Tongue (tissue), 2 donors: ENCODE results near the gene CBFA2T3. TPM values are rescaled to one million over a fixed set of nuclear protein-coding genes. Genes with fewer than 3 reads are reported as not detected.
"Not testable (repeated sequence)": the region's sequence is repeated elsewhere in the genome, so short reads cannot be mapped to it uniquely, and the experiment has no call there.

Source experiments
- DNase-seq: peaks from one replicate; pipeline ENCODE4 v3.0.0-alpha.2; 2015
- total RNA-seq: library from RNA; depleted of rRNA; stranded (reverse); fragments of >200 nt; gene quantifications from one replicate; pipeline ENCODE4 v1.2.3, GENCODE V29; 2014

The CBFA2T3 gene
- total RNA-seq, 1 donor from 2014 or later: 3.6 TPM

DNA sequence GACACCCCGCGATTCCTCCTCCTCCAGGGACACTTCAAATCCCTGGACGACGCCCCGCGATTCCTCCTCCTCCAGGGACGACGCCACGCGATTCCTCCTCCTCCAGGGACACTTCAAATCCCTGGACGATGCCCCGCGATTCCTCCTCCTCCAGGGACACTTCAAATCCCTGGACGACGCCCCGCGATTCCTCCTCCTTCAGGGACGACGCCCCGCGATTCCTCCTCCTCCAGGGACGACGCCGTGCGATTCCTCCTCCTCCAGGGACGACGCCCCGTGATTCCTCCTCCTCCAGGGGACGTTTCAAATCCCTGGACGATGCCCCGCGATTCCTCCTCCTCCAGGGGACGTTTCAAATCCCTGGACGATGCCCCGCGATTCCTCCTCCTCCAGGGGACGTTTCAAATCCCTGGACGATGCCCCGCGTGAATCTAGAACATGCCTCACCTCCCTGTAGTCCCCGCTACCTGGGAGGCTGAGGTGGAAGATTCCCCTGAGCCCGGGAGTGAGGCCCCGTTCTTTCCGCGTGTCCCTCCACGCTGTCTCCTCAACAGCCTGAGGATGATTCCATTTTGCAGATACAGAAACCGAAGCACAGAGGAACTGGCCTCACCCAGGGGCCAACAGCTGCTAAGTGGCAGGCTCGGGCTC lies 87.2 kb downstream of the CBFA2T3 start:
- DNase-seq: not testable (repeated sequence)

DNA sequence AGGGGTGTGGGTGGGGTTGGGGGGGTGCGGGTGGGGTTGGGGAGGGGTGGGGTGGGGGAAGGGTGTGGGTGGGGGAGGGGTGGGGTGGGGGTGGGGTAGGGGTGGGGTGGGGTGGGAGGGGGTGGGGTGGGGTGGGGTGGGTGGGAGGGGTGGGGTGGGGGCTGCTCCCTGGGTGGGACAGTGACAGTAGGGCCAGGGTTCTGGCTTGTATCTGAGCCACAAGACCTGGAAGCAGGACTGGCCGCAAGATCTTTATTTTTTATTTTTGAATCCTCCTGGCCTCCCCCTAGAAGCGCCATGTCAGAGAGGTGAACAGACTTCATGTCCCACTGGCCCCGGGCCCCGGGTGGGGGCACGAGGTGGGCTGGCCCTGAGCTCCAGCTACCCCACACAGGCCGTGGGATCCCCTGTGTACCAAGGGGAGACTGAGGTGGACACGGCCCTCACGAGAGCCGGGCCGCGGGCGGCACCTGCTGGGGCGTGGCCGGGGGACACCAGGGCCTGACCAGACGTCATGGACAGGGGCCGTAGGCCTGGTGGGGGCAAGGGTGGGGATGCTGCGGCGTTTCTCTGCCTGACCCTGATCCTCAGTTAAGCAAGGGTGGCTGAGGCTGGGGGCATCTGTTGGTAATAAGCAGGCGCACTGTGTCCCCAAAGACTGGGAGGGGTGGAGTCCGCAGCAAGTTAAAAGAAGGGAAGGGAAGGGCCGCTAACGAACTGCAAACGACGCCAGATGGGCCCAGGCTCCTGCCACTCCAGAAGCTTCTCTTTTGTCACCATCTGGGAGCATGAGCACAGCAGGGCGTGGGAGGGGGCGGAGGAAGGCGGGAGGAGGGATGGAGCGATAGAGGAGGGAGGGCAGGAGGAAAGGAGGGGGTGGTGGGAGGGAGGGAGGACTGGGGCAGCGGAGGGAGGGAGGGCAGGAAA lies 88.3 kb downstream of the CBFA2T3 start:
- peak; percentile 70 for DNase-seq

DNA sequence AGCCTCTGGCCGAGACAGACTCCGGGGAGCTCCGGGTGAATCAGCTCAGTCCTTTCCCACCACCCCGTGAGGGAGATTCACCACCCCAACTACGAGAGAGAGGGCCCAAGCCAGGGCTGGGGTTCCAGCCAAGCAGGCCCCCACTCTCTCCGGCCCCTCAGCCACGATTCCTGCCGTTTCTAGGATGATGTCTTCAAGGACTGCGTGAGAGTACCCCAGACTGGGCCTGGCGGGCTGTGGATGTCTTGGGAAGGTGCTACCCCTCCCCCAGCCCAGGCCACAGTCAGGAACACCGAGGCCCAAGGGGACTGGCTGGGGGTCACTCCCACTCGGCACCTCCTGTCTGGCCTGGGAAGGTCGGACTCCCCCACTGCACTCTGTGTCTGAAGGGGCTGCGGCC lies 89.0 kb downstream of the CBFA2T3 start:
- DNase-seq: no peak

DNA sequence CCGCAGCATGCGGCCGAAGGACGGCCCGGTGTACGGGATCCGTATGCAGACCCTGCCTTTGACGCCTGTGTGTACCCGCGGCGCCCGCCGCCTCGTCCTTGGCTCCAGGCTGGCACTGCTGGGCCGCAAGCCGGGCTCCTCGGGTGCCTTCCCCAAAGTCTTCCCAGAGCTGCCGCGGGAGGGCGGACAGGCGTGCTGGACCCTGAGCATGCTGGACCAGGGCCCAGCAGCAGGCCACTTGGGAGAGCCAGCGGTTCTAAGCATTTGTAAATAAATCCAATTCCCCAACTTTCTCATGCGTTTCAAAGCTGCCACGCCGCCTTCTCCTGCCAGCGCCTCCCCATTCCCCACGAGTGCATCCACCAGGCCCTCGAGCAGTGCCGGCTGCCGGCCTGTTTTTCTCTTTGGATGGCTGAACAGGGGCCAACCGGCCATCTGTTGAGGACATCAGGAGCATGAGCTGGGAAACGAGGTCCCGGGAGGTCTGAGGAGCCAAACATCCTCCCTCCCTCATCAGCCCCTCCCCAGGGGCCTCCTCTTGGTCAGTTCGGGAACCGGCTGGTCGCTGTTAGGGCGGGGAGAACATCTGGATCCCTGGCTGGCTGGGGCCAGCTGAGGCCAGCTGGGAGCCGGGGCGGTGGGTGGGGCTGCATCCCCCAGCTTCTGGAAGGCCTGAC lies 90.0 kb downstream of the CBFA2T3 start:
- DNase-seq: peak; percentile 94

DNA sequence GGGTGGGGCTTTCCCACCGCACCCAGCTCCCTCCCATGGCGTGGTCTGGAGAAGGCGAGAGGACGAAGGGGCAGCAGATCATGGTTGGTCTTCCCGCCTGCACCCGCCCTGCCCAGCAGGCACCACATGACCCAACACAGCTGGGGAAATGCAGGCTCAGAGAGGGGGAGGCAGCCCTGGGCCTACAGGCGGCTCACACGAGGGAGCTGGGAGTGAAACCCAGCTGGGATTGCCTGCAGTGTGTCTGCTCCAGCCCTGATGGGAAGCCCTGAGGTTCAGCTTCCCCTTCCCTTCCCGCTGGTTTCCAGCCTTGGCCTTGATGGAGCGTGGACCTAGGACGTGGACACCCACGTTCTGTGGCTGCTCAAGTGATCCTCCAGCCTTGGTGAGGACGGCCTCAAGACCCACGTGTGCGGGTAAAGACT lies 90.6 kb downstream of the CBFA2T3 start:
- DNase-seq: peak; percentile 62

DNA sequence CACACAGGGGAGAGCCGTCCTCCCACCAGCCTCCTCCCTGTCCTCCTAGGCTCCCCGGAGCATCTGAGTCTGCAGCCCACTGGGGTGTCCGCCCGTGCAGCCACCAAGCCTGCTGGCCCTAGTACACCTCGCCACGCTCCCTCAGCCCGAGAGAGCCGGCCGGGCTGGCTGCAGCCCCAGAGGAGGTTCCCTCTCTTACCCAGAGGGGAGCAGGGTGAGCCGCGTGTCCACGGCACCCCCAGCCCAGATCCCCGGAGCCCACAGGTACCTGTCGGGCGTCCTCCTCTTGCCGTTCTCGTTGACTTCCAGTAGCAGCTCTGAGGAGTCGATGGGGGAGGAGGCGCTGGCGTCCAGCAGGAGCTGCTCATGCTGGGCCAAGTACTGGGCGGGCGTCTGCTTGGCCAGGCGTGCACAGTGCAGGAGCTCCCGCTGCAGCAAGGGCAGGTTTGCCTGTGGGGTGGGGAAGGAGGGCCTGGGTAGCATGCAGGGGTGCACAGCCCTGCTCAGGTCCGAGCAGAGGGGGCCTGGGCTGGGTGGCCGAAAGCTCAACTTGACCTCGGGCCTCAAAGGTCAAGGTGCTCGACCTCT lies 91.2 kb downstream of the CBFA2T3 start:
- no peak for DNase-seq

DNA sequence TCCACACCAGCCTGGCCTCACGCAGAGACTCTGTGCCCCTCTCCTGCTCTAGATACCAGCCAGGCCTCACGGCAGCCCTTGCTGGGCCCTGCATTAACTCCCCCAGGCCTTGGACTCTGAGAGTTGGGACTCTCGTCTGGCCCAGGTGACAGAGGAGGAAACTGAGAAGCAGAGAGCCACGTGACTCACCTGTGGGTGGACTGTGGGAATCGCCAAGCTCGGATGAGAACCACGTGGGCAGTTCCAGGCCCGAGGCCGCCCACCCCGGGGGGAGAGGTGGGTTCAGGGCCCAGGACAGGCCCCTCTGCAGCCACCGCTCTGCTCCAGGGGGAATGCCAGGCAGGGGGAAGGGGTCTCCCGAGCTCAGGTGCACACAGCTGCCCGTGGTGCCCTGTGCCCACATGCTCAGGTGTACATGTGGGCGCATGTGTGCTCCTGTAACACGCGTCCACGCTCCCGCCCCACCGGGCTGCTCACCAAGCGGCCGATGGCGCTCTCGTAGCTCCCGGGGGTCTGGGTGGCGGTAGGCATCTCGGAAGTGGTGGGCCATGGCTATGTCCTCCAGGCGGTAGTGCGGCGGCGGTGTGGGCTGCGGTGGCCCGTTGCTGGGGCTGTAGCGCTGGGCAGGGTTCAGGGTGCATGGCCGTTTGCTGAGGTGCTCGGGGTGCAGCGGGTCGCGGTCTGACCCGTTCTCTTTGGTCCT lies 92.3 kb downstream of the CBFA2T3 start:
- DNase-seq: no peak

DNA sequence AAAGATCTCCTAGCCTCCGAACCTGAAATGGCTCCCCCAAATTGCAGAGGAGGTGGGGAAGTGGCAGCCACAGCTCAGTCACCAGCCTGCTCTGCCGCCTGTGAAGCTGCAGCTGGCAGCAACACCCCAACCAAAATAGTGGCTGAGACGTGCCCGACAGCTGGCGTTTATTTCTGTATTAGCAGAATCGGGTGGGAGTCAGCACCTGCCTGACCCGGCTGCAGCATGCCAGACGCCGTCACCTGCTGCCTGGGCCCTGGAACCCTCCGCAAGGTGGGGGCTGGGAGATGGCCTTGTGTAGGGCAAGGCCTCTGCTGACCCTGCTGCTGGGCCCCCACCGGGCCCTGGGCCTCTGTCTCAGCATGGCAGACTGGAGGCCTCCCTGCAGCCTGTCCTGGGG lies 93.1 kb downstream of the CBFA2T3 start:
- peak; percentile 85 for DNase-seq

DNA sequence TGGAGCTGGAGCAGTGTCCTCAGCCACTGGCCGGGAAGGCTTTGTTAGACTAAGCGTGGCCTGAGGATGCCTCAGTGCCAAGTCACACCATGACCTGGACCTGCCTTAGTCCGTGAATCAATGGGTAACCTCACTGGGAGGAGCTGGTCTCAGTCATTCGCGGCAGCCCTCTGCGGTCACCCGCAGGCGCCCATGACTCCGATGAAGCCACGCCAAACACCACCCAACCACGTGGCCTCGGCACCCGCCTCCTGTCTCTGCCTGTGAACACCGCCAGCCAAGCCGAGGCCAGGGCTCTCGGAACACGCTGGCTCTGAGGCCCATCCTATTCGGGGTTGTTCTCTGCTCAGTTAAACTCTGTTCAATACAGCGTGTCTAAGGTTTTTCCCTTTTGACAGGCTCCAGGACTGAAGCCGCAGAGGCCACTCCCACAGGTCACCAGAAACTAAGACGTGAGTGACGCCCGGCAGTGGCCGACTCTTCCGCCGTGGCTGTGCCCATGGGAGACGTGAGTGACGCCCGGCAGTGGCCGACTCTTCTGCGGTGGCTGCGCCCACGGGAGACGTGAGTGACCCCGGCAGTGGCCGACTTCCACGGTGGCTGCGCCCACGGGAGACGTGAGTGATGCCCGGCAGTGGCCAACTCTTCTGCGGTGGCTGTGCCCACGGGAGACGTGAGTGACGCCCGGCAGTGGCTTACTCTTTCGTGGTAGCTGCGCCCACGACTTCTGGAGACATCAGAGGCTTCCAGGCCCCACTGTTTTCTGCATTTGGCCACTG lies 93.7 kb downstream of the CBFA2T3 start:
- DNase-seq: no peak

DNA sequence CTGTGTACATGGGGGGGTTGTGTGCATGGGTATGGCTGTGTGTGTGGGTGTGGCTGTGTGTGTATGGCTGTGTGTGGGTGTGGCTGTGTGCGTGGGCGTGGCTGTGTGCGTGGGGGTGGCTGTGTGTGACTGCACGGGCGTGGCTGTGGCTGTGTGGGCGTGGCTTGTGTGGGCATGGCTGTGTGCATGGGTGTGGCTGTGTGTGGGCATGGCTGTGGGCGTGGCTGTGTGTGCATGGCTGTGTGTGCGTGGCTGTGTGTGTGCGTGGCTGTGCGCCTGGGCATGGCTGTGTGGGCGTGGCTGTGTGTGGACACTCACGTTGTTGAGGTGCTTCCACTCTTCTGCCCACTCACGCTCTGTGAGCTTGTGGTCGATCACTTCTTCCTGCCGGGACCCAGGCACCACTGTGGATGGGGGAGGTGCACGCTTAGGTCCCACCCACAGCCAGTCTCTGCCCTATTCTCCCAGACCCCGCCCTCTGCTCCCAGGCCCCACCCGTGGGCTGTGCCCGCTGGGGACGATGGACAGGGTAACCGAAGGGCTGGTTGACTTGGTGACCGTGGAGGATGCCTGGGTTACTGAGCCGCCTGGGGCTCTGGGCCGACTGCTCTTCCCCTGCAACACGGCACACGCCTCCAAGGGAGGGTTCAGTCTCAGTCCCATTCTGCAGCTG lies 94.5 kb downstream of the CBFA2T3 start:
- DNase-seq: no peak

DNA sequence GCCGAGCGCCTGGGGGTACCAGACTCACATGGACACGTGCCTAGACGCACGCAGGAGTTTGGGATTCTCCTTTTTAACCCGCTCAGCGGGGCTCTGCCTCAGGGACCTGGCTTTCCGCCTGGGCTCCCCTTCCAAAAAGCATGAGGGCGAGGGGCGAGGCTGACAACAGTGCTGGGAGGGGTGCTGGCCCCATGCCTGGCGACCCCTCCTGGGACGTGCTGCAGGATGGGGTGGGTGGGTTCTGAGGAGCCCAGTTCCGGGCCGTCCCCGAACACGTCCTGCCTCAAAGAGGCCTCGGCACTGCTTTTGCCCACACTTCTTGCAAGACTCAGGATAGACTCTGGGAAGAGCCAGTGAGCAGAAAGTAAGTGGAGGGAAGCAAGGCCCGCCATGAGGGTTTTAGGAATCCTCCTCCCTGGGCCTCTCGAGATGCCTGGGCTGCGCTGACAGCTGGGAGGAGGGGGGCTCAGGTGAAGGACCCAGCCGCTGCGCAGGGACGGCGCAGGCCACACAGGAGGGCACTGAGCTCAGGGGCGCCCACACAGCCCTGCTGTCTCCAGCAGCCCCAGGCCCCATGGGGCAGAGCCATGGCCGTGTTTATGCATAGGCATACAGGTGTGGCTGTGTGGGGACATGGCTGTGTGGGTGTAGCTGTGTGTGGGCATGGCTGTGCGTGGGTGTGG lies 95.2 kb downstream of the CBFA2T3 start:
- DNase-seq: no peak

DNA sequence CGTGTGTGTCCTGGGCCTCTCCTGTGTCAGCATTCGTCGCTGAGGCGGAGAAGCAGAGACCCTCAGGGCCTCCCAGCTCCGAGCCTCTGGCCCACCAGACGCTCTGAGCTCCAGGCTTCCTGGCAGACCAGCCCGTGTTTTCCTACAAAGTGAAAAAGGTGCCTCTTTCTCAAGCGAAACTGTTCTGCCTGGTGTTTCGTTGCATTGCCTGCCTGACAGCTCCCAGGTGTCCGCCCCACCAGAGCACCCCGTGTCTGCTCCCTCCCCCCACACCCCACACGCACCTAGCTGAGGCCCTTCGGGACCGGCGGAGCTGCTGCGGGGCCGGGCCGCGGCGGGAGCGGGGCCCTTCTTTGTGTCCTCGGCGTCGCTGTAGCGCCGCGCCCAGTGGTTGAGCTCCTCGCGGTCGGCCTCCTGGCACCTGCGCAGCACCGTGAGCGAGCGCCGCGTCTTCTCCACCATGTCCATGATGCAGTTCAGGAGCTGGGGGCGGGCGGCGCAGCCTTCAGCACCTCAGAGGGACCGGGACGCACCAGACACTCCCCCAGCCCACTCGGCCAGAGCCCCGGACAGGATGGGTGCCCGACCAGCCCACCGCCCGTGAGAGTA lies 95.9 kb downstream of the CBFA2T3 start:
- DNase-seq: peak; percentile 45

DNA sequence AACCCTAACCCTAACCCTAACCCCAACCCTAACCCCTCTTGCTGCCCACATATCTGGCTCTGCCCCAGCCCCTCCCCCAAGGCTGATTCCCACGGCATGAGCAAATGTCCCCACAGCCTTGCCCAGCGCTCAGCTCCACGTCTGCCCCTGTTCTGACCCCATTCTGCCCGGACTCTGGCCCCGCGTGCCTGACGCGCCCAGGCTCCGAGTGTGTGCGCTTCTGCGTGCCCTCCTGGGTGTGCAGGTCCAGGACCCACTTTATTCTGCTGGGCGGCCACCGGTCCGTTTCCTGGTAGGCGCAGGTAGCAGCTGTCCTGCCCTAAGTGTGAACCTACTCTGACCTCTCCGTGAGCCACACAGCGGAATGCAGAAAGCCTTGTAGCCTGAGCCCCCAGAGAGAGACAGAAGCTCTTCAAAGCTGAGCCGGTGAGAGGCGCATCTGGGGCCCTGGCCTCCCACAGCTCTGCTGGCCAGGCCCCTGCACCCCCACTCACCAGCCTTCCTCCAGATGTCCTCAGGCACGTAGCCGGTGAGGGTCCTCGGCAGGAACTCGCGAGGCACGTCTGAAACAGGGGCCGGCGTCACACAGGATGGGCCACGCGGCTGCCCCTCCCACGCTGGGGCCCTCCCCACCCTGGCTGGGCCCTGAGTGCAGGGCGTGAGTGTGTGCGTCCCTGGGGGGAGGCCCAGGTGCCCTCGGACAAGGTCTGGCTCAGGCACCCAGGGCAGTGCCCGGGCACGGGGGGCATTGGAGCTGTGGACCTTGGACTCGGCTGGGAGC lies 96.6 kb downstream of the CBFA2T3 start:
- DNase-seq: no peak

DNA sequence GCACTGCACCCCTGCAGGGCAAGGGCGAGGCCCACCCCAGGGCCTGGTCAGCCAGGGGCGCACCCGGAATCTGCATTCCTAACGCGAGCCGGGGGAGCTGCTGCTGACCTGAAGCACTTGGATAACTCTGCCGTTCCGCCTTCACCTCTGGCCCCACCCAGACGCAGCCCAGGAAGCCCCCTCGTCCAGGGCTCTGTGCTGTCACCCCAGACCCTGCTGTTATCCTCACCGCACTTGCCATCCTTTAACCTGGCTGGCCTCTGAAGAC lies 97.3 kb downstream of the CBFA2T3 start:
- DNase-seq: no peak

DNA sequence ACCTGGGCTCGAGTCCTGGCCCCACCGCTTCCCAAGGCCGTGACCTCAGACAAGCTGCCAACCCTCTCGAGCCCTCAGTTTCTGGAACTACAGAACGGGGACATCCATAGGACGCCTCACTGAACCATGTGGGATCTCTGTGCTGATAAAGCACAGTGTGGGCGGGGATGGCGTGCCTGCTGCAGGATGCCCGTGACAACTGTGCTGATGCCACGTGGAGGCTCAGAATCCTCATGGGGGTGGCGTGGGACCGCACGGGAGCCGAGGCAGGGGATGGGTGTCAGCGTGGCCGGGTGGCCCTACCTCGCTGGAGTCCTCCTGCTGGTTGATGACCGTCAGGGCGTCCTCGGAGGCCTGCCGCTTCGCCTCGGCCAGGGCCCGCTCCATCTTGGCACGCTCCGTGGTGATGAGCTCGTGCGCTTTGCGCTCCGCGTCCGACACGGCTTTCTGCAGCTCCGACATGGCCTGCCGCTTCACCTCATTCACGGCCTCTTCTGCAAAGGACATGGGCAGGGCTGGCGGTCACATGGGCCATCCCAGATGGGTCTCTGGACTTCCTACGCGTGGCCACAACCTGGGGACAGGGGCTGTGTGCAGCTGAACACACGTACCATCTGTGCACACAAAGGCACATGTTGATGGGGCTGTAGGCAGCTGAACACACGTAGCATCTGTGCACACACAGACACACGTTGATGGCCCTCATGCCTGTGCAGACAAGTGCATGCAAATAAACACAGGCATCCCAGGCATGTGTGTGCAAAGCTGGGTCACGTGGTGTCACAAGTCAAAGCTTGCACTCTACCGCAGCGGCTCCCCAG lies 97.8 kb downstream of the CBFA2T3 start:
- DNase-seq: peak; percentile 56

DNA sequence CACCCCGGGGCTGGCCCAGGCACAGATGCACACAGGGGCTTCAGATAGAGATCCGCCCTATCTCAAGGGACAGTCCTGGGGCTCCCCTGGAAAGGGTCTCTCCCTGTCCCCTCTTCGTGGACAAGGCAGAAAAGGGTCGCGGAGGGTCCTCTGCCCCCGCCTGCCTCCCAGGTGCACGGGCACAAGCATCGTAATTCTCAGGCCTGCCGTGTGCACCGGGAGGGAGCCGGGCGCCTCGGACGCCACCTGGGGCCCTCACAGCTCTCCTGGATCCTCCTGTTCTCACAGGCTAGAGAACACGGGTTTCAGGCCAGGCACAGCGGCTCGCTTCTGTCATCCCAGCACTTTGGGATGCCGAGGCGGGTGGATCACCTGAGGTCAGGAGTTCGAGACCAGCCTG lies 98.7 kb downstream of the CBFA2T3 start:
- DNase-seq: no peak

DNA sequence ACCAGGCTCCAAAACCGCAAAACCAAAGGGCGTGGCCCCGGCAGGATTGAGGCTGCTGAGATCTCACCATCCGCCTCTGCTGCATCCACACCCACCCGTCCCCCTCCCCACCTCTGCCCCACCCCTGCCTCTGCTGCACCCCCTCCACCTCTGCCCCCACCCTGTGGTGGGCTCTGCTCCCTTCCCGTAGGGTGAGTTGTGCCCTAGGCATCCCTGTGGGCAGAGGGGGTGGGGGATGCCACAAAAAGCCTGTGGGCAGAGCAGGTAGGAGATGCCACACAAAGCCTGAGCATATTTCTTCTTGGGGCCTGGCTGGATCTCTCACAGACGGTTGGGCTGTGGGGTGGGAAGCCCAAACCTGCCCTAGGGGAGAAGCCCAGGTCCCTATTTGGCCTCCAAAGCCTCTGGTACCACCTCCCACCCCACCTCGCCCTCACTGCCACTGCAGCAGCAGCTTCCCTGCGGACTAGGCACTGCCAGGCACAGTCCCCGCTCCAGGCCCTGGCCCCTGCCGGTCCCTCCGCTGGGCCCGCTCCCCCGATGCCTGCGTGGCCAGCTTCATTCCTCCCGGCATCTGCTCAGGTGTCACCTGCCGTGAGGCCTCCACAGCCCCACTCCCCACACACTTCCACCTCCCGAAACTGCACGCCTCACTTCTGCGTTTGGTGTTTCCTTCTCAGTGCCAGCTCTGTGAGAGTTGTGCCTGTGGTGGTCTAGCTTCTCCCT lies 99.3 kb downstream of the CBFA2T3 start:
- DNase-seq: no peak
